T1000 (cell line): Measurements from ENCODE around the gene COL5A3.
A peak's percentile ranks its signal among the peaks of the same experiment; 100 is the strongest.
"Not testable (repeated sequence)": the region's sequence is repeated elsewhere in the genome, so short reads cannot be mapped to it uniquely, and the experiment has no call there.

Experiments used
- DNase-seq: peaks from one replicate; lab custom pipeline; 2025; ENCODE audit warnings: mixed read lengths; lab: John Stamatoyannopoulos, UW

COL5A3 gene

DNA sequence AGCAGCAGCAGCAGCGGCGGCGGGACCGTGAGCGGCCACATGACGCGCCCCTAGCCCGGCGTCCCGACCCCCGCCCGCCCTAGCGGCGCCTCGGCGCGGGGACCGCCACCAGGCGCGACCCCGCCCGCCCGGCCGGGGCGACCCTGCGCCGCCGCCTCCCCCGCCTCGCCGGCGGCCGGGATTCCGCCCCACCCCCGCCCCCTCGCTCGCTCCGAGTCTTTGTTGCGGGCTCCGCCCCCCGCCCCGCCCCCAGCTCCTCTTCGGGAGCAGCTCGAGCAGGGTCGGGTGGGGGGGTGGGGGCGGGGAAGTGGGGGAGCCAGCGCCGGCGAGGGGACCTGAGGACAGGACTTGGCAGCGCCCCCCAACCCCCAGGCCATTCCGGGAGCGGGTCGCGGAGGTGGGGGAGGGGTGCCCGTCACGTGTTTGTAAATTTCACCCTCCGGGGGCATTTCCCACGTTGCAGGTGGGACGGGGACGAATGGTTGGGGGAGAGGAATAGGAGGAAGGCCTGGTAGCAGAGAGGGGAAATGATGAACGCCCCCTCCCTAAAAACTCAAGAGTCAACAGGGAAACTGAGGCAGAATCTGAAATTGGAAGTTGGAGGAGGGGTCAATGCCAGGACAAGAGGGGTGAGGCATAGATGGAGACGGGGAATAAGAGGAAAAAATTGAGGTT lies 73.8 kb downstream of the COL5A3 start, which contains the start of gene OLFM2:
Gene OLFM2, minus strand, starts transcription at position 190 of the 675 bp plus-strand sequence. Its CDS starts 149 bp downstream, at position 41.
- DNase-seq: no peak

DNA sequence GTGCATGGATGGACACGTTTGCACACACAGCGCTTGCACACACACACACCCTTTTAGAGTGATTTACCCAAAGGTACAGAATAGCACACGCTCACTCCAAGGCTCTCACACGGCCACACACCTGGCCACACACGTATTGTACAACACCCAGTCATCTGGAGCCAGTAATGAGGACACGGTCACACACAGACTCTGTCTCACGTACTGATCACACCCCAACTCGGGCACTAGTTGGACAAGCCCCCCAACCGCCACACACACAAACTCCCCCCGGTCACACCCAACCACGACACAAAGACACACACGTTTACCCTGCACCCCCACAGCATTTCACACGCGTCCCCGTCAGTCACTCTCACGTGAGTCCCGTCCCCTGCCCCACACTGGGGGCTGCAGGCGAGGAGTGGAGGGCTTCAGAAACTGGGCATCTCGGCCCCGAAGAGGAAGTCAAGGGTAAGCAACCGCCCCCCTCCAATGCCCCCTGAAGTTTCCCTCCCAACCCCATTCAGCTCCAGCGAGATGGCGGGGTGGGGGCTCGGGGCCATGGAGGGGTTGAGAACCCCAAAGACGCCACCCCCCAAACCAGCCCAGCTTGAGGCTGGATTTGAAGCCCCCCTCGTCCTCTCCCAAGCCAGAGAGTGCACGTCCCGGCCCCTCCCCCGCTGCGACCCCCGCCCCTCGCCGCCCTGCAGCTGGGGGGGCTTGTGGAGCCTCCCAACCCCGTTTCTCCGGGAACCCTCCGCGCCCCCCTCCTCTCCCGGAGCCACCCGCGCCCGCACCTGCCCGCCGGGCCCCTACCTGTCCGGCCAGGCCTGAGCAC lies 74.6 kb downstream of the COL5A3 start:
- no peak for DNase-seq

DNA sequence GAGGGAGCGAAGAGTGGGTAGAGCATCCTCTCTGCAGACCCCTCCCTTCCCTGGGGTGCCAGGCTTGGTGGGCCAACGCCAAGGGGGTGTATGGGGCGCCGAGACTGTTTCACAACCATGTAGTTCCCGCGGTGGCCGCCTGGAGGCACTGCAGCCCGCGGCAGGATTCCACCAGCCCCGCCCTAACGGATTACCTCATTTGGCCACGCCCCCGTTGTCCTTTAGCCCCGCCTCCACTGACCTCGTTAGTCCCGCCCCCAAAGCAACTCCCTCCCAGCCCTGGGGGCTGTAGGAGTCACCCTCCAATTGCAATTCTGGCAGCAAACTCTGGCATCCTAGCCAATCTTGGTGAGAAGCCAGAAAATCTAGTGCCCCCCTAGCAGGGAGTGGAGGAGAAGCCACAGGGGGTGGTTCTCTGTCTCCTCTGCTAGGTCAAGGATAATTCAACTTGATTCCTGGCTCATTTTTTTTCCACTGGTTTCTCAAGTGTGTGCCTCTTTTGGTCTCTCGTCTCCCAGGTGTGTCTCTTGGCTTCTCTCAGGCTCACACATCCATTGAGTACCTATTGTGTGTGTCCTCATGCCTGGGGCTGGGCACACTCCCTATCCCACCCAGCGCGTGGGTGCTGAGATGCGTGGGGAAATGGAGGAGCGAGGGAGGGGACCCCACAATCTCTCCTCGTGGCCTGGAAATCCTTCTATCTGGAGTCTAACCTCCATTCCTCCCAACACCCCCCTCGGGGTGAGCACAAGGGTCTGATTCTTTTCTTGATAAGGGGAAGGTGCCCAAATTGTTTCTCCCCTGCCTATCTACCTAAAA lies 76.0 kb downstream of the COL5A3 start:
- peak; percentile 63 for DNase-seq

DNA sequence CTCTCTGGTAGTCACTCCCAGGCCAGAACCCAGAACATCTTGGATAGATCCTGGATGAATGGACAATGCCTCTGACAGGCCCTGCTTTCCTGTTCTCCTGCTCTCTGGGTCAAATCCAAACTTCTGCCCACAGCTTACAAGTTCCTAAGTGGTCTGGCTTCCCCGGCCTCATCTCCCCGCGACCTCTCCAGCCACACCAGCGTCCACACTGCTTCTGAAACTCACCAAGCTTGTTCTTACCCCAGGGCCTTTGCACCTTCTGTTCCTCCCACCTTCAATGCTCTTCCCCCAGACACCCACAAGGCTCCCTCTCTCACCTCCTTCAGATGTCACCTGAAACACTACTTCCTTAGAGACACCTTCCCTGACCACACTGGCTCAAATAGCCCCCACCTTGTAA lies 77.5 kb downstream of the COL5A3 start:
- no peak for DNase-seq

DNA sequence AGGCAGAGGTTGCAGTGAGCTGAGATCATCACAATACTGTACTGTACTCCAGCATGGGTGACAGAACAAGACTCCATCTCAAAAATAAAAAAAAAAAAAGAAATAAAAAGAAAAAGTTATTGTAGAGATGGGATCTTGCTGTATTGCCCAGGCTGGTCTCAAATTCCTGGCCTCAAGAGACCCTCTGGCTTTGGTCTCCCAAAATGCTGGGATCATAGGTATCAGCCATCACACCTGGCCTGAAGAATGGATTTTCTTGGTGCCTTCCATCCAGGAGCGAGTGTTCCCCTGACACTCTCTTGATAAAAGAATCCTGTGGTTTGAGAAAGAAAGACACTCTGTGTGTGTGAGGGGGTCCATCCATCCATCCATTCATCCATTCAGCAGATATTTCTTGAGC lies 78.7 kb downstream of the COL5A3 start:
- no peak for DNase-seq

DNA sequence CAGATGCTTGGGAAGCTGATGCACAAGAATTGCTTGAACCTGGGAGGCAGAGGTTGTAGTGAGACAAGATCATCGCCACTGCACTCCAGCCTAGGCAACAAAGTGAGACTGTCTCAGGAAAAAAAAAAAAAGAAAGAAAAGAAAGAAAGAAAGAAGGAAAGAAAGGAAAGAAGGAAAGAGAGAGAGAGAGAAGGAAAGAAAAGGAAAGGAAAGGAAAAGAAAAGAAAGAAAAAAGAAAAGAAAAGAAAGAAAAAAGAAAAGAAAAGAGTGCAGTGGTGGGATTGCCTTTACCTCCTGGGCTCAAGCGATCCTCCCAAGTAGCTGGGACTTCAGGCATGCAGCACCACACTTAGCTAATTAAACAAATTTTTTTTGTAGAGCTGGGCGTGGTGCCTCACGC lies 86.9 kb downstream of the COL5A3 start:
- DNase-seq: no peak

DNA sequence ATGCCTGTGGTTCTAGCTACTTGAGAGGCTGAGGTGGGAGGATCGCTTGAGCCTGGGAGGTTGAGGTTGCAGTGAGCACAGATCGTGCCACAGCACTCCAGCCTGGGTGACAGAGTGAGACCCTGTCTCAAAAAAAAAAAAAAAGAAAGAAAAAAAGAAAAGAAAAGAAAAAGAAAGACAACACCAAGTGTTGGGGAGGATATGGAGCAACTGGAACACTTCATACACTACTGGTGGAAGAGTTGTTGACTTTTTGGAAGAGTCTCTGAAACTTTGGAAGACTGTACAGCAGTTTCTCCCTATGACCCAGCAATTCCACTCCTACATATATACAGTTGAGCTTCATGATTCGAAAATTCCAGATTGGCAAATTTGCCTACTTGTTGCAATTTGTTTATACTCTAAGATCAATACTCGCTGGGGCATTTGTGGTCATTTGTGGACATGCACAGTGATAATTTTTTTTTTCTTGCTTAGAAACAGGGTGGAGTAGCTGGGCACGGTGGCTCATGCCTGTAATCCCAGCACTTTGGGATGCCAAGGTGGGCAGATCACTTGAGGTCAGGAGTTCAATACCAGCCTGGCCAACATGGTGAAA lies 87.4 kb downstream of the COL5A3 start:
- DNase-seq: not testable (repeated sequence)

DNA sequence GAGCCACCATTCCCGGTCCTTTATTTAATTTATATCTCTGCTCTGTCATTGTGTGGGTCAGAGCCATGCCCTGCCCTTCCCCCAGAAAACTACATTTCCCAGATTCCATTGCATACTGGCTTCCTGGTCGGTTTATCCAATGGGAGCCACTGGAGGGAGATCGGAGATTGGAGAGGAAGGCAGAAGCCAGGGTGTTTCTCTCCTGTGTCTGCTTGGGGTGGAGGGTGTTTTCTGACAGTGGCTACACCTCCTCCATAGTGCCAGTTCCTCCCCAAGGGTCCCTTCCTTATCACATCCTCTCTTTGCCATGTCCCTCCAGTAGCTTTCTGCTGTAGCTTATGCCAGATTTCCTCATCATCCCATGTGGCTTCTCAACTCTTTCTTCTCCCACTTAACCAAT lies 93.0 kb downstream of the COL5A3 start:
- no peak for DNase-seq

DNA sequence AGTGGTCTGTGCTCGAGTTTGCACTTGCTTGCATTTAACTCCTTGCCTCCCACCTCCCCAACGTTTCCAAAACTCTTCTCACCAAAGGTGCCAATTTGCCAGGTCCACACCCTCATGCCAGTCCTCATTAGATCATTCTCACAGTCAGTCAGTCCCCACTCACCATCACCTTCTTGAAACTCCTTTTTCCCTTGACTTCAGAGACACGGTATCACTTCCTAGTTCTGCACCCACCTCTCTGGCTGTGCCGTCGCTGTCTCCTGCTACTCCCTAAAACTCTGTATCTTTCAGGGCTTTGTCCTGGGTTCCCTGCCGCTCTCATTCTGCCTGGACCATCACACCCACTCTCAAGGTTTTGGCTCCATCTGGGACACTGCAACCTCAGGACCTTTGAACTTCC lies 93.6 kb downstream of the COL5A3 start:
- DNase-seq: no peak

DNA sequence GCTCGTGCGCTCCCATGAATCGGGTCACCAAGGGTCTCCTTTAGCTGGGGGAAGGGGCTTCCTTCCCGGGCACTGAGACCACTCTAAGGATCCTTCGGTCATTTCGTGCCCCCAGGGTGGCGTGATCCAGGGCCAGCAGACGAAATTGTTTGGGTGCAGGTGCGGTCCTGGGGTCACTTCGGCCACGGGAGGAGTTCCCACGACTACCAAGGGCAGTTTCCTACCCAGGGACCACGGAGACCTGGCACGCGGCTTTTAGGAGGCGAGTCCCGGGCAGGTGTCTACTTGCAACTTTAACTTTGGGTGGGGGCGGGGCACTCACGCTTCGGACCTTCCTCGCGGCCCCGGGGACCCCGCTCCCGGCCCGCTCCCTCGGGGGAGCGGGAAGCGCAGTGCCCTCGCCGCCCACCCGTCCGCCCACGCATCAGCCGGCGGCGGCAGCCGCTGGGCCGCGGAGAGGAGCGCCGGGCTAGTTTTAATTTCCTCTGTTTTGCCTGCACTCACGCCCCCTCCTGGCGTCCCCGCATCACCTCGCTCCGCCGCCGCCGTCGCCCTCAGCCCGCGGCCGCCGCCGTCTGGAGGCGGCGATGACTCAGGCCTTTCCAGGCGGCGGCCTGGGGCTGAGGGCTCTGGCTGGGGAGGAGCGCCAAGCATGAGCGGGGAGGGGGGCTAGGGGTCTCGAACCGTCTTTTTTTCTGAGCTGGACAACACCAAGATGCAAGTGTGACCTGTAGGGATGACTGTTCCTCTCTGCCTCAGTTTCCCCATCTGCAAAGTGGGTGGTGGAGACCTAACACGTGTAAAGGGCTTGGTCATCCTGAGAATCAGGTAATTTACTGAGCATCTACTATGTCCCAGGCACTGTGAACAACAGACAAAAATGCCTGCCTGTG lies 95.7 kb downstream of the COL5A3 start:
- peak; percentile 8 for DNase-seq

DNA sequence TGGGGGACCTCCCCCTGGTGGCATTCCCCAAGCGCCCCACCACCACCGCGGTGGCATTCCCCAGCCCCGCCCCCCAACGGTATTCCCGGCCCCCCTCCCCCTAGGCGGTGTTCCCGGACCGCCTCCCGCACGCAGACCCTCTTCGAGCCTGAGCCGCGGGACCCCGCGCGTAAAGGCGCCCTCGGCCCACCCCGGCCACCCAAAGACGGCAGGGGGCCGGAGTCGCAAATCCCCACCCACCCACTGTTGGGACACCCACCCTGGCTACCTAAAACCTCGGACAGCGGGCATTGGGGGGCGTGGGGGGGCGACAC lies 96.3 kb downstream of the COL5A3 start:
- no peak for DNase-seq

DNA sequence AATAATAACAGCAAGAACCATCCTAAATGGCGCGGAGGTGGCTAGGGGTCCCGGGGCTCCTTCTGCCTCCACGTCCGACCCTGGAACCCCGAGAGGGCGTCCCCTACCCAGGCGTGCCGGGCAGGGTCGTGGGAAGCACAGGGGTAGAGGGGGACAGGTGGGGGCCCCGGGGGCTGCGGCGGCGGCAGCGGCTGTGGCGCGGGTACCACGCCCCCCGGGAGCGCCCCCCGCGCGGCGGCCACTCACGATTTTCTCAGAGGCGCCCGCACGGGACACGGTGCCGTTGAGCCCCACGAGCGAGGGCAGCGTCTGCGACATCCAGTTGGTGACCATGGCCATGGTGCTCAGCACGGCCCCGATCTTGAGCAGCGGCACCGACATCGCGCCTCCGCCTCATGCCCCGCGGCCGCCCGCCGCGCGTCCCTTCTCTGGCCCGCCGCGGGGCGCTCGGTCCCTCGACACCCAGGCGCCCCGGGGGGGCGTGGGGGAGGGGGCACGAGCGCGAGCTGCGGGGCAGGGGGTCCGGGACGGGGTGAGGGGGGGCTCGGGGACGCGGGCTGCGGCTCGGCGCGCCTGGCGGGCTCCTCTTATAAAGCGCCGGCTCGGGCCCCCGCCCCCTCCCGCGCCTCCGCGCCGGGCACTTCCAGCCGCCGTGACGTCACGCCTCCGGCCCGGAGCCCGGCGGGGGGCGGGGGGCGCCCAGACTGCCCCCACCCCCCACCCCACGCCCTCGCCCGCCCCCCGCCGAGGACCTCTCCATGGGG lies 96.9 kb downstream of the COL5A3 start:
- DNase-seq: no peak

DNA sequence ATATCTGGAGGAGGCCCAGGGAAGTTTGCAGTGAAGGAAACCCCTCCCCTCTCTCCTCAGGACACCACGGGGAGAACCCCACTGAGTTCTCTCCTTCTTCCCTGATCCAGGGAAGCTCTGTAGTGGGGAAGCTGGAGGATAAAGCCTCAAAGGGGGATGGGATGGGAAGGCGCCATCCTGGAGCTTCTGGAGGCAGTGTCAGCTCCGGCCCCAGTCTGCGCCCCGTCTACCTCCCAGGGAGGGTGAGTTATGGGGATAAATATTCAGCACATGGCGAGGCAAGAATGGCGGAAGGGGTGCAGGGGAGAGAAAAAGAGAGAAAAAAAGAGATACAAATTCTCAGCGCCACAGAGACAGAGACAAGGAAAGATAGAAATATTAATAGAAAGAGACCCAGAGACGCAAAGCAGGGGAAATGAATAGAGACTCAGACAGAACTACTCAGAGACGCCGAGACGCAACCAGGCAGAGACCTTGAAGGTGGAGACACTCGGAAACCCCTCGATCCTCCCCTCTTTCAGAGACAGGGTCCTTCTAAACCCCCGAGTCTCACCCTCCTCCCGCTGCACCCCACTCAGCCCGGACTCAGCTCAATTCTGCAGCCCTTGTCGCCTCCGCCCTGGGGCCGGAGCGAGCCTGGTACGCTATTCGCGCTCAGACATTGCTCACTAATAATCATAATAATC lies 97.6 kb downstream of the COL5A3 start:
- no peak for DNase-seq

DNA sequence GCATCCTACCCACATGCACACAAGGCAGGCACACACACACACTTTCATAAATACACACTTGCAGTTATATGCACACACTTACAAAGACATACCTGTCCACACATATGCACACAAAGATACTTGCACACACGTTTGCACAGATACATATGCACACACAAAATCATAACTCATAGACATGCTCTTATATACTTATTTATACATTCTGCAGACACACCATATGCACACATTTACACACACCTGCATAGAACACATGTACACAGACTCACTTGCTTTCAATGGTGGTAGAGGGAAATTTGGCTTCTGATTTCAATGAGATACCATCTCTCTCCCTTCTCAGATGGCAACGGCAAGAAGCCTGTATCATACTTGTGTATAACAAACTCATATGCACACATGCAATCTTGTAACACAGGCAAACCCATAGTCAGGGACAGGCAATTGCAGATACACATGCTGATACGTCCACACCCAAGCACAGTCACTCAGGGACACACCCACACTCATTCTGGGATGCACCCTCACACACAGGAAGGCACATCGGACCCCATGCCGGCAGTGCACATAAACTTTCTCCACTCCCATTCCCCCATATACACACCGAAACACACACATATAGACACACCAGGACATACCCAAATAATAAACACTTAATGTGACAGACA lies 98.6 kb downstream of the COL5A3 start:
- no peak for DNase-seq

DNA sequence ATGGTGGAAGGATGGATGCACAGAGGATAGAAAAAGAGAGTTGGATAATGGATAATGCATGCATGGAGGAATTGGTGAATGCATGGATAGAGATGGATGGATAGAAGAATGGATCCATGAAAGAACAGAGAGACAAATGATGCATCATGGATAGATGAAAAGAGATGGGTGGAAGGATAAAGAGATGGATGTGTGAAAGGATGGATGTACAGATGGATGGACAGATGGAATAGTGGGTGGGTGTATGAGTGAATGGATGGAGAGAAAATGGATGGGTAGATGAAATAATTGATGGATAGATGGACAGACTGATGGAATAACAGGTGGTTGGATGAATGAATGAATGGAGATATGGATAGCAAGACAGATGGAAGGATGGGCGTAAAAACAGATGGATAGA lies 99.7 kb downstream of the COL5A3 start:
- DNase-seq: no peak
